Activated CD4-positive, alpha-beta T cell treated with anti-CD3 and anti-CD28 coated beads for 48 hours (primary cell): ENCODE data around the gene STAT5A.
"Not testable (repeated sequence)": the region's sequence is repeated elsewhere in the genome, so short reads cannot be mapped to it uniquely, and the experiment has no call there.

Experiments
- DNase-seq: peaks from one replicate; pipeline ENCODE4 v3.0.0-alpha.2; 2020

The STAT5A gene

GRCh38 chr17:42309986-42310786 lies 21.9 kb downstream of the STAT5A start:
- no peak for DNase-seq

- peak; percentile 52 for DNase-seq
Observed at GRCh38 chr17:42310787-42311215, 22.5 kb downstream of the STAT5A start.

DNA sequence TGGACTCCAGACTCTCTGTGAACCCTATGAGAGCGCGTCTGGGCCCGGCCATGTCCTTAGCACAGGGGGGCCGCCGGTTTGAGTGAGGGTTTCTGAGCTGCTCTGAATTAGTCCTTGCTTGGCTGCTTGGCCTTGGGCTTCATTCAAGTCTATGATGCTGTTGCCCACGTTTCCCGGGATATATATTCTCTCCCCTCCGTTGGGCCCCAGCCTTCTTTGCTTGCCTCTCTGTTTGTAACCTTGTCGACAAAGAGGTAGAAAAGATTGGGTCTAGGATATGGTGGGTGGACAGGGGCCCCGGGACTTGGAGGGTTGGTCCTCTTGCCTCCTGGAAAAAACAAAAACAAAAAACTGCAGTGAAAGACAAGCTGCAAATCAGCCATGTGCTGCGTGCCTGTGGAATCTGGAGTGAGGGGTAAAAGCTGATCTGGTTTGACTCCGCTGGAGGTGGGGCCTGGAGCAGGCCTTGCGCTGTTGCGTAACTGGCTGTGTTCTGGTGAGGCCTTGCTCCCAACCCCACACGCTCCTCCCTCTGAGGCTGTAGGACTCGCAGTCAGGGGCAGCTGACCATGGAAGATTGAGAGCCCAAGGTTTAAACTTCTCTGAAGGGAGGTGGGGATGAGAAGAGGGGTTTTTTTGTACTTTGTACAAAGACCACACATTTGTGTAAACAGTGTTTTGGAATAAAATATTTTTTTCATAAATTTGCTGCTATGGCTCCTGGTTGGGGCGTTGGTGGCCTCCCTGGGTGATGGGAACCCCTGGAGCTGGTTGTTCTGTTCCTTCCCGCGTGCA lies 23.1 kb downstream of the STAT5A start:
- DNase-seq: peak; percentile 52

- DNase-seq: no peak
Observed at GRCh38 chr17:42312035-42312284, 23.7 kb downstream of the STAT5A start.

GRCh38 chr17:42312285-42313130 lies 24.2 kb downstream of the STAT5A start:
- peak; percentile 89 for DNase-seq

DNA sequence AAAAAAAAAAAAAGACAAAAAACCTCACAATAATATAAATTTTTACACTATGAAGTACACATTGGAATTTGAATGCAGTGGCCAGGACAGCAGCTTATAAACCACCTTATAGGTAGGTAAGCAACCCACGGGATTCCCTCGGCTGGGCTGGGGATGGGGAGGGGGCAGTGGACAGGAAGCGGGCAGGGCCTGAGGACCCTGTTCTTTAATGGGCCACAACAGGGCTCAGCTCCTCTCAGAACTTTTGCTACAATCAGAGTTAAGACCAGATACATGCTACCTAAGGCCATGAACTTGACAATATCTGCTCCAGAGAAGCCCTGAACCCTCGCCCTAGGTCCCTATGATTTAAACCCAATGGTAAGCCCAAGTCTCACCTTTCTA lies 25.1 kb downstream of the STAT5A start:
- DNase-seq: no peak

DNA sequence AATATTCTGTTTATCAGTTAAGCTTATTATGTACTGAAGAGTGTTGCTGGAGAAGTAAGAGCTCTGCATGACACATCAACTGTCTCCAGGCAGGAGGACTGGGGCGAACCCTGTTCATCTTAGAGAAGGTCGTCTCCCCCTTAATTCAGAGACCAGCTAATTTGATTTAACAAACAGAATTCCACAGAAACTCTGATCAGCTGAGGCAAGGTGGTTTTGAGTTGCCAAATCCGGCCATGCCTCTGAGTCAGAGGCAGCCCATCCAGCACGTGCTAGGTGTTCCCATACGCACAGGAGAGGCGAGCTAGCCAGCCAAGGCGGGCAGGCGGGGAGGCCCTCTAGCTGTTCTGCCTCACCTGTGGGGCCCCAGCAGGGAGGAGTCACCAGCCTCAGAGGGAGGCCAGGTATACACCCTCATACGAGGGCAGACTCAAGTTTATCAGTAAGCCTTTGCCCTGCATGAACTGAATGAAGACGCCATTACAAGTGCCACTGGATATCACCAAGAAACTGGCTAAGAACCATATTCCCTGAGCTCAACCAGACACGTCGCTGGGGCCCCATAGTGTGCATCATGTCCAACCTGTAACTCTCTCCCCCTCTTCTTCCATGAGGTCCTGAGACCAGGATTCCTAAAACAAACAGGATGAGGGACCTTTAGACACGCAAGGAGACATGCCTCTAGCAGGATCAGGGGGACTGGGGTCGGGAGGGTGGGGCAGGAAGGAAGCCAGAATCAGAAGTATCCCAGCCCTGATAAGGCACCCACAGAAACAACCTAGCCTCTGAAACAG lies 25.7 kb downstream of the STAT5A start:
- peak; percentile 62 for DNase-seq

DNA sequence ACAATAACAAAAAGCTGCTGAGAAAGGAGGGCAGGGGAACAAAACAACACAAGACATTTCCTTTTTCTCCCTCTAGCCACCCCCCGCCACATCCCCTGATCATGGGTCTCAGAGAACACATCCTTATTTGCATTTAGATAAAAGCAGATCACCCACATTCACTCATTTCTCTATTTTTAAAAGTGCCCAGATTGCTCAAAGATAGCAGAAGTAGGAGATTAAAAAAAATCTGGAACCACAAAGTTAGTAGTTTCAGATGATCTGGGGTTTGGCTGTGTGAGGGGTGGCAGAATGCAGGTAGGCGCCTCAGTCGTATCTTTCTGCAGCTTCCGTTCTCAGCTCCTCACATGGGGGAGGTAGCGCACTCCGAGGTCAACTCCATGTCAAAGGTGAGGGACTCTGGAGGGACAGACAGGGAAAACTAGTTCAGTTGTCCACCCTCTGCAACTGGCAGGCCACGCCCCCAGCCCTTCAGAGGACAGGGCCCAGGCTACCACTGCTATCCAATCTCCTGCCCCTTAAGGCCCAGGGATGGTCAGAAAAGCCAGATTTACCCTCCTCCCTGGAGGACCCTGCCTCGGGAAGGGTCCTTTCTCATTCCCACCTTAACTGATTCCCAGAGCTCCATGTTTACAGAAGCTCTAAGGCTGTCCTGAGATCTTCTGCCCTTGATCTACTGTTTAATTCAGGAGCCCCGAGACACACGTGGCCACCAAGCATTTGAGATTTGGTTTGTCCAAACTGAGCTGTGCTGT lies 27.3 kb downstream of the STAT5A start:
- DNase-seq: peak; percentile 35

GRCh38 chr17:42316755-42317154 lies 28.5 kb downstream of the STAT5A start:
- DNase-seq: no peak

DNA sequence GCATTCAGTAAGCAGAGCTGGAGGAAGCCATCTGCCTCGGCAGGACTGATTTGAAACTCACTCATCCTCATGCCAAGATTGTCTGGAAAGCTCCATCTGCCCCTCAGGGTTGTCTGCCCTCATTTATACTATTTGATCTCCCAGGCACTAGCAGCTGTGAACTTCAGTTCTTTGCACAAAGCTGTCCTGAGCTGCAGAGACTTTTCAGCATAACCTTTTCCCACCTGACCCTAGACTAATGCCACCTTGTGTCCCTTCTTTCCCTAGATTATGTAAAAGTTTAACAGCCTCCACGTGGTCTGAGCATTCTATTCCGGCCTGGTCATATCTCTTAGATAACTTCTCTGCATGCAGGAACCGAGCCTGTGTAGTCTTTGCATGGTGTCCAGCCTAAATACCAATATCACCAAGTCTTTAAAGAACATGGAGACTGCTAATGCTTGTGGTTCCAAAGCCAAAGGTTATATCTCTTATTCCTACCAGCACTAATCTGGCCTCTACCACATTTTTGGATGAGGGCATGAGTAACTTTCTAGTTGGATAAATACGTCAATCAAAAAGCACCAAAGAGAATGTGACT lies 29.1 kb downstream of the STAT5A start:
- no peak for DNase-seq

DNA sequence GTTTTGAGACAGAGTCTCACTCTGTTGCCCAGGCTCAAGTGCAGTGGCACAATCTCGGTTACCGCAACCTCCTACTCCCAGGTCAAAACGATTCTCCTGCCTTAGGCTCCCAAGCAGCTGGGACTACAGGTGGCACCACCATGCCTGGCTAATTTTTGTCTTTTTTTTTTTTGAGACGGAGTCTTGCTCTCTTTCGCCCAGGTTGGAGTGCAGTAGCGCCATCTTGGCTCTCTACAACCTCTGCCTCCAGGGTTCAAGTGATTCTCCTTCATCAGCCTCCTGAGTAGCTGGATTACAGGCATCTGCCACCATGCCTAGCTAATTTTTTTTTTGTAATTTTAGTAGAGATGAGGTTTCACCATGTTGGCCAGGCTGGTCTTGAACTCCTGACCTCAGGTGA lies 29.7 kb downstream of the STAT5A start:
- not testable (repeated sequence) for DNase-seq

GRCh38 chr17:42321555-42321954 lies 33.3 kb downstream of the STAT5A start:
- DNase-seq: no peak

DNA sequence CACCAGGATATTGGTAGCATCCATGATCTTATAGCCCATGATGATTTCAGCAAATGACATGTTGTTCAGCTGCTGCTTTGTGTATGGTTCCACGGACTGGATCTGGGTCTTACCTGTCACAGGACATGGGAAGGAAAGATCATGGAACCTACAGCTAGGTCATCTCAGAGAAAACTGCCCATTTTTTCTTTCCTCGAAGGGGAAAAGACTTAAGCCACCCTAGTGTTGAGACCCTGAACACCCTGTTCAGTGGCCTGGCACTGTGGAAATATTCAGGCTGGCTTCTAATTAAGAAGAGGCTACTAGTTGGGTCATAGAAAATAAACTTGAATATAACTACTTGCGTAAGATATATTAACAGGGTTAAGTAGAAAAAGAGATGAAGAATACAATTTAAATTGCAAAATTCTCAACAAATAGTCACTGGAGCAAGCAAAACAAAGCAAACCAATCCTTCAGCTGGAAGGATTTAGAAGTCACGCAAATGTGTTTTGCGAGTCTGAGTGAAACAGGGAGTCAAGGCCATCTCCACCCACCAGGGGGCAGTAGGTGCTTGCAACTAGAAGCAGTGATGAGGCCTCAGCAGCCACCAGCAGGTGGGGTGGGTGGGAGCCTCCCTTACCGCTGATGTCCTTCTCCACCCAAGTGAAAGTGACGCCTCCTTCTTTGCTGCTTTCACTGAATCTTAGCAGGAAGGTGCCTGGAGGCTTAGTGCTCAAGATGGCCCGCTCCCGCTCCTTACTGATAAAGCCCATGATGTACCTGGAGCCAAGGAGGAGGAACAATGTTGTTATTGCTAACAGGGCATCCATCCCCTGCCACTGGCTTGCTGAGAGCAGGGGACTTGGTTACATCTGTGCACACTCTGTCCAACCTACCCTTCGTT lies 34.3 kb downstream of the STAT5A start:
- DNase-seq: peak; percentile 97

- DNase-seq: no peak
Observed at GRCh38 chr17:42323268-42323773, 35.0 kb downstream of the STAT5A start.

GRCh38 chr17:42325026-42325425 lies 36.7 kb downstream of the STAT5A start:
- DNase-seq: no peak

- DNase-seq: no peak
Observed at GRCh38 chr17:42329025-42329976, 41.0 kb downstream of the STAT5A start.

GRCh38 chr17:42333053-42333452 lies 44.8 kb downstream of the STAT5A start:
- DNase-seq: peak; percentile 63

DNA sequence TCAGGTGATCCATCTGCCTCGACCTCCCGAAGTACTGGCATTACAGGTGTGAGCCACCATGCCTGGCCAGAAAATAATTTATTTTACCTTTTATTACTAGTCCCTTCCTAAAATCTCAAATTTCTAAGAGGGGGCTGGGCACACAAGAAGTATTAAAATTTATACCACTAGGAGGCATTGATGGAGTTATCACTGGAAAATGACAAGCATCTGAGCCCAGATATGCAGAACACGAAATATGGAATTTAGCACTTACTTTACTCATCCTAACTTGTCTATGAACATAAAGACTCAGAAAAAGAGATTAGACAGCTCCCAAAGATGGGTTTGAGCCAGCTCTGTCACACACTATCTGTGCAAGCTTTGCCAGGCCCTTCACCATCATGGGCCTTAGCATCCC lies 46.4 kb downstream of the STAT5A start:
- no peak for DNase-seq

- DNase-seq: peak; percentile 87
Observed at GRCh38 chr17:42337442-42337841, 49.1 kb downstream of the STAT5A start.
